NT2/D1 (cell line): ENCODE results near the gene PAQR8.

Source experiments
- YY1 ChIP-seq: IDR thresholded peaks from 2 replicates; pipeline ENCODE4 v1.6.1; 2011; ENCODE audit not compliant: insufficient read length, insufficient read depth
- ZNF274 ChIP-seq: IDR thresholded peaks from 2 replicates; pipeline ENCODE4 v1.6.1; 2011; ENCODE audit warnings: mild to moderate bottlenecking, low read depth, low read length

DNA sequence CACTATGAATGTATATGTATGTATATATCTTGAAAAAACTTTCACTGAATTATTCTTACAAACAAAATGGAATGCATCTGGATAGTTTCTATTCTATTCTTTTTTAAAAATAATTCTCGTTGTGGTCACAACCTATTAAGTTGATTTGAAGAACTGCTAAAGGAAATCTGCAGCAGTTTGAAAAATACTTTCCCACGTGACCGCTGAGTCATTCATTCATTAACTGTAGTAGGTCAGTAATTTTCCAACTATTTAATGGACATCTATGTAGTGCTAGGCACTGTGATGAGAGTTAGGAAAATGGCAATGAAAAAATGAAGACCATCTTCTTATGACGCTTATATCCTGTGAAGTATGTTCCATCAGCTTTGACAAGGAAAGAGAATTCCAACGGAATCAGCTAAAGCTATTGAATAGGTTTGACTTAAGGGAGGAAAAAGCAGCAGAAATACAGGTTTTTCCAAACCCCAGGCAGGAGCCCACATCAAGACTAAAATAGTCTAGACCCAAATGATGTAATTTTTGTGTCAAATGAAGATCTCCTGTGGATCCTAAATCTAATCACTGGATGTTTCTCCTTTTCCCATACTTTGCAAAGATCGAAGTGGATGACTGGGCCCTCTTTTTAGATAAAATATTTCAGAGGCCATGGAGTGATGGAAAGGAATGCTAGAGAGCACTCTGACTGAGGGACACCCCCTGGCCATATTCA is 54.1 kb downstream of the PAQR8 start:
- TF ChIP-seq ZNF274 (no peak), YY1 (no peak)
